ENCODE data around the gene TLK2.
"Not testable (repeated sequence)": the region's sequence is repeated elsewhere in the genome, so short reads cannot be mapped to it uniquely, and the experiment has no call there.

The TLK2 gene

DNA sequence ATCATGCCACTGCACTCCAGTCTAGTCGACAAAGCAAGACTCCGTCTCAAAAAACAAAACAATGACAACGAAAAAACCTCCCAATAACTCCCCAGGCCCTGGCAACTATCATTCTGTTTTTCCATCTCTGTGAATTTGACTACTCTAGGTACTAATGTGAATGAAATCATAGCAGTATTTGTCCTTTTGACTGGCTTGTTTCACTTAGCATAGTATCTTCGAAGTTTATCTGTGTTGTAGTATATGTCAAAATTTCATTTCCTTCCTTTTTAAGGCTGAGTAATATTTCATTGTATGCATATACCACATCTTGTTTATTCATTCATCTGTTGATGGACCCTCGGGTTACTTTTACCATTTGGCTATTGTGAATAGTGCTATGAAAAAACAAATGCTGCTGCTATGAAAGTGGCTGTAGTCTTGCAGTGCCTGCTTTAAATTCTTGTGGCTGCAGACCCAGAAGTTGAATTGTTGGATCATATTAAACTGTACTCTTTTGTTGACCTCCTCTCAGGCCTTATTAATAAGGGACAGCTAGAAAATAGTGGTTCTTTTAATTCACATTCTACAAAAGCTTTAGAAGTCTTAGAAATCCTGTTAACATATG, 14.5 kb downstream of the TLK2 start:
- DNase-seq = not testable (repeated sequence)

DNA sequence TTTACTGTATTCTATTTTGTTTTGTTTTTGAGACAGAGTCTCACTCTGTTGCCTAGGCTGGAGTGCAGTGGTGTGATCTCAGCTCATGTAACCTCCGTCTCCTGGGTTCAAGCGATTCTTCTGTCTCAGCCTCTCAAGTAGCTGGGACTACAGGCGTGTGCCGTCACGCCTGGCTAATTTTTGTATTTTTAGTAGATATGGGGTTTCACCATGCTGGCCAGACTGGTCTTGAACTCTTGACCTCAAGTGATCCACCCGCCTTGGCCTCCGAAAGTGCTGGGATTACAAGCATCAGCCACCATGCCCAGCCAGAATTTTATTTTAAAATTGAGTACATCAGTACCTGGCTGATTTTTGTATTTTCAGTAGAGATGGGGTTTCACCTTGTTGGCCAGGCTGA, 15.4 kb downstream of the TLK2 start:
- DNase-seq = not testable (repeated sequence)

DNA sequence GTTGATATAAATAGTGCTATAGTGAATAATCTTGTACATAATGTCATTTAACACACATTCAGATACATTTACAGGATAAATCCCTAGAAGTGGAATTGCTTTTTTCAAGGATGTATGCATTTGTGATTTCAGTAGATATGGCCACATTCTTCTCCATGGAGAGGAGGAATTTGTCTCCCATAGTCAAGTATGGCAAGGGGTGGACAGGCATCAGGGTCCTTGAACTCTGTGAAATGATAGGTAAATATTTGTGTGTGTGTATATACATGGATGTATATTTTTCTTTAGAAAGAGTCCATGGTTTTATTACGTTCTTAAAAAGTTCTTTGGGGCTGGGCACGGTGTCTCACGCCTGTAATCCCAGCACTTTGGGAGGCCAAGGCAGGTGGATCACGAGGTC, 17.7 kb downstream of the TLK2 start:
- not testable (repeated sequence) for DNase-seq

DNA sequence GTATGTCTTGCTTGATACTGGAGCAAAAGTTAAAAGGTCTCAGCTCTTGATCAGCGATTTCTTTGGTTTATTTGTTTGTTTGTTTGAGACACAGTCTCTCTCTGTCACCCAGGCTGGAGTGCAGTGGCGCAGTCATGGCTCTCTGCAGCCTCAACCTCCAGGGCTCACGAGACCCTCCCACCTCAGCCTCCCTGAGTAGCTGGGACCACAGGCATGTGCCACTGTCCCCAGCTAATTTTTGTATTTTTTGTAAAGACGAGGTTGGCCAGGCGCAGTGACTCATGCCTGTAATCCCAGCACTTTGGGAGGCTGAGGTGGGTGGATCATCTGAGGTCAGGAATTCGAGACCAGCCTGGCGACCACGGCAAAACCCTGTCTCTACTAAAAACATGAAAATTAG, 20.2 kb downstream of the TLK2 start:
- not testable (repeated sequence) for DNase-seq

DNA sequence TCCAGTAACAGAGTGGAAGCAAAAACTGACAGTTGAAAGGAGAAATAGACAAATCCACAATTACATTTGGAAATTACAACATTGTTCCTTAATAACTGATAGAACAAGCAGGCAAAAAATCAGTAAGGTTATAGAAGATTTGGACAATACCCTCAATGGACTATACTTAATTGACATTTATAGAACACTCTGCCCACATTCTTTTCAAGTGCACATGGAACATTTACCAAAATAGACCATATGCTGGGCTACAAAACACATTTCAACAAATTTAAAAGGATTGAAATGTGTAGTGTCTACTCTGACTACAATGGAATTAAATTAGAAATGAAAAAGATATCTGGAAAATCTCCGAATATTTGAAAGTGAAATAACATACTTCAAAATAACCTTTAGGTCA, 21.8 kb downstream of the TLK2 start:
- DNase-seq = not testable (repeated sequence)

DNA sequence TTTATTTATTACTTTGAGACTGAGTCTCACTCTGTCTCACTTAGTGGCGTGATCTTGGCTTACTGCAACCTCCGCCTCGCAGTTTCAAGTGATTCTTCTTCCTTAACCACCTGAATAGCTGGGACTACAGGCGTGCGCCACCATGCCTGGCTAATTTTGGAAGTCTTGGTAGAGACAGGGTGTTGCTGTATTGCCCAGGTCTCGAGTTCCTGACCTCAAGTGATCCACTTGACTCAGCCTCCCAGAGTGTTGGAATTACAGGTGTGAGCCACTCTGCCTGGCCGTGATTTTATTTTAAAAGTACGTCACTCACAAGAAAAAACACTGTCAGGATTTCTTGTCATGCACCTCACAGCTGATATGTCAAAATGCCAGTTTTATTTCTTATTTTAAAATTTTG, 26.2 kb downstream of the TLK2 start:
- DNase-seq = not testable (repeated sequence)

DNA sequence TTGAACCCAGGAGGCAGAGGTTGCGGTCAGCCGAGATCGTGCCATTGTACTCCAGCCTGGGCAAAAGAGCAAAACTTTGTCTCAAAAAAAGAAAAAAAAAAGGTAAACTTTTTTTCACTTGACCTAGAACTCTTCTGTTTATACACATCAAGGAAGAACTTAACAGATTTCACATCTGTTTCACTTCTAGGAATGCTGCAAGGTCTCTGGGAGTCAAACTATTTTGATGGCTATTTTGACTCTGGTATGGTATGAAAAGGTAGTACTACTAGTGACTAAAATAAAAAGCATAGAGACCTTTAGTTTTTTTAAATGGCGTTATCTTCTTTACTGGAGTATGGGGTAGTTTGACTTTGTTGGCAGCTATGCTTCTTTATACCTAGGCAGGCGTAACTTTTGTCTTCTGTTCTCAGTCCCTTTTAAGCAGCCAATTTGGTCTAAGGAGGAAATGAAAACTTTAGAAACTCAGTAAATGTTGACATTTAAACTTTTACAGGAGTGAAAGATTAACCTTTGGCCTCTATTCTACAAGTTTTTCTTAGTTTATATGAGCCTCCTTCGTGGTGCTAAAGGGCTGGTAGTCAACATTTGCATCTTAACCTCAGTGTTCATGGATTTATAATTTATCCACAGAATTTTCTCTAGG, 28.7 kb downstream of the TLK2 start:
- DNase-seq = not testable (repeated sequence)

DNA sequence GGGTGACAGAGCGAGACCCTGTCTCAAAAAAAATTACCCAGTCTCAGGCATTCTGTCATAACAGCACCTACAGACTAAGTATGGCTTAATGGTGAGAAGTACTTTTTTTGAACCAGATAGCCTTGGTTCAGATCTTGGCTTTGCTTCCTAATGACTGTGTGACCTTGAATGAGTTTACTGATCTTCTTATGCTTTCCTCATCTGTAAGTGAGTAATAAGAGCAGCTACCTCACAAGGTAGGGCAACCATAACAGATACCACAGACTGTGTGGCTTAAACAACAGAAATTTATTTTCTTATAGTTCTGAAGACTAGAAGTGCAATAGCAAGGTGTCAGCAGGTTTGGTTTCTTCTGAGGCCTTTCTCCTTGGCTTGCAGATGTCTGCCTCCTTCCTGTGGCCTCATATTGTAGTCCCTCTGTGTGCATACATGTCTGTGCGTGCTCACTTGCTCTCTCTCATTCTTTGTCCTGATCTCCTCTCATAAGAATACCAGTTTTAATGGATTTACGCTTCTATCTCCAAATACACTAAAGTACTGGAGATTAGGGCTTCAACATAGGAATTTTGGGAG, 31.7 kb downstream of the TLK2 start:
- DNase-seq = not testable (repeated sequence)

DNA sequence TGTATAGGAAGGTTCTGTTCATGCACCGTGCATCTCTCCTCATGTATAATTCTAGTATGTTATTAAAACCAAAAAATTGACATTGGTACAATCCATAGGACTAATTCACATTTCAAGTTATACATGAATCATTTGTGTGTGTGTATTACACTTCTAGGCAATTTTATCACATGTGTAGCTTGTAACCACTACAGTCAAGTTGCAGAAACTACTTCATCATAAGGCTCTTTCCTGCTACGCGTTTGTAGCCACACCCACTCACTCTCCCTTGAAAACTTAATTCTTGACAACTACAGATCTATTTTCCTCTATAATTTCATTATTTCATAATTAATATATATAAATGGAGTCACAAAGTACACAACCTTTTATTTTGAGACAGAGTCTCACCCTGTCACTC, 32.4 kb downstream of the TLK2 start:
- DNase-seq = not testable (repeated sequence)

DNA sequence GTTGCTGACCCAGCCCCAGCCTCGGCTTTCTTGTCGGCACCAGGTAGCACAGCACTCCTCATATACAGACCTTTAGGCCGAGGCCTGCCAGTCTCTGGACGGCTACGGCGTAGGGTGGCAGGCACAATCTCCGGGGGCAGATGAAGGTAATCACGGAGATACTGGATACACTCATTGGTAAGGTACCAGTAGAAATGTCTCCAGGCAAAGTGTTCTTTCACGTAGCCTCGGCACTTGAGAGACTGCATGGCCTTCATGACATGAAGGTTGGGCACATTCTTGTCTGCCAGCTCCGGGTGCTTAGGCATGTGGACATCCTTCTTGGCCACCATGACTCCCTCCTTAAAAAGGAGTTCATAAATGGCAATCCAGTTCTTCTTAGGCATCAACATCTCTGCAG, 37.8 kb downstream of the TLK2 start:
- not testable (repeated sequence) for DNase-seq

DNA sequence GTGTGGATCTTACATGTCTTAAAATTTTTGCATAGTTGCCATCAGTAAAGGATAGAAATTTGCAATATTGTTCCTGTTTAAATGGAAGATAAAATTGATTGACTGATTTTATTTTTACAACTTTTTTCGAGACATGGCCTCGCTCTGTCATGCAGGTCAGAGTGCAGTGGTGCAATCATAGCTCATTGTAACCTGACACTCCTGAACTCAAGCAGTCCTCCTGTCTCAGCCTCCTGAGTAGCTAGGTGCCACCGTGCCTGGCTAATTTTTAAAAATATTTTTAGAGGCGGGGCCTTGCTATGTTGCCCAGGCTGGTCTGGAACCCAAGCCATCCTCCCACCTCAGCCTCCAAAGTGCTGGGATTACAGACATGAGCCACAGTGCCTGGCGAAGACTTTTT, 42.7 kb downstream of the TLK2 start:
- DNase-seq = not testable (repeated sequence)

DNA sequence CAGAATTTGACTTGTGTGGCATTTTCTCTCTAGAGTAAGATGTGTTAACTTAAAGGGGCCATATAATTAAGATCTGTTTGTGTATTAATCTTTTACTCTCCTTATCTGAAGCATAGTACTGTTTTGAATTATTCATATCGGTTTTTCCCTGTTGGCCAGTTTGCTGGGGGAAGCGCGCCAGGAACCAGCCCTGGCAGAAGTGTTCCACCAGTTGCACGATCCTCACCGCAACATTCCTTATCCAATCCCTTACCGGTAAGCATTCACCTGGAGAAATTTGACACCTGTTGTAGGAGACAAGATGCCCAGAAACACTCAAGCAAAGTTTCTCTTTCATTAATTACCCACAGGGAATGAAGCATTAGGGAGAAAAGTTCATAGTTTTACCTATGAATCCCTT, 45.5 kb downstream of the TLK2 start:
- DNase-seq = not testable (repeated sequence)

DNA sequence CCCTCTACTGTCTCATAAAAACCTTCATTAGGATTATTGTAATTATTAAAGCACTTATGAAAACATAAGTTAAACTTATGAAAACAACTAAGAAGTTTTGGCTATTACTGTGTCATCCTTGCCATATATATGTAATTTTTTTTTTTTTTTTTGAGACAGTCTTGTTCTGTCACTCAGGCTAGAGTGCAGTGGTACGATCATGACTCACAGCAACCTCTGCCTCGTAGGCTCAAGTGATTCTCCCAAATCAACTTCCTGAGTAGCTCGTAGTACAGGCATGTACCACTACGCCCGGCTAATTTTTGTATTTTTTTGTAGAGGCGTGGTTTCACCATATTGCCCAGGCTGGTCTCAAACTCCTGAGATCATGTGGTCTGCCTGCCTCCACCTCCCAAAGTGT, 46.7 kb downstream of the TLK2 start:
- not testable (repeated sequence) for DNase-seq

DNA sequence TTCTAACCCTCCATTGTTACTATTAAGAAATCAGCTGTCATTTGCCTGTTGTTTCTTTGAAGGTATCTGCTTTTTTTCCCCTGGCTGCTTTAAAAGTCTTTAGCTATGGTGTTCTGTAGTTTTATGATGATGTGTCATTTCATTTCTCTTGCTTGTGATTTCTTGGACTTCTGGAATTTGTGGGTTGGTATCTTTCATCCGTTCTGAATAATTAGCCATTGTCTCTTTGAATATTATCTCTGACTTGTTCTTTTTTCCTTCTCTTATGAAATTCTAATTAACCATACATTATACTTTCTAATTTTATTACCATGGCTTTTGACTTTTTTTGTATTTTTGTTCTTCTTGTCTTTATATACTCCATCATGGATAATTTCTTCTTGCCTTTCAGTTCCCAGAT, 52.3 kb downstream of the TLK2 start:
- DNase-seq = not testable (repeated sequence)

DNA sequence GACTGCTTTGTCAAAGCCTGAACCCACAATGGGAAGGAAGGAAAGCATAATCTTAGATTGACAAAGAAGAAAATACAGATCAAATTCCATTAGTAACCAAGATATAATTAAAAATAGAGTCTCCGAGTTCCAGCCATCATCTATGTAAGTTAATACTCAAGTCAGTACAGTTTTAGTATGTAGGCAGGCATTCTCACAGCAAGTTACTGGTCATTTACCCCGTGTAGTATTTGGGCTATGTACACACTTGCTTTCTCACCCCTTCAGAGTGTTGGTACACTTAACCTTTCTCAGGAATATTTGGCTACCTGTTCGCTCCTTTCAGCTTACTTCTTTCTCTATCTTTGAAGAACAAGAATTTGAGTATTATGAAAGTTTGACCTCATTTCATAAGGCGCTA, 57.9 kb downstream of the TLK2 start:
- DNase-seq = not testable (repeated sequence)

DNA sequence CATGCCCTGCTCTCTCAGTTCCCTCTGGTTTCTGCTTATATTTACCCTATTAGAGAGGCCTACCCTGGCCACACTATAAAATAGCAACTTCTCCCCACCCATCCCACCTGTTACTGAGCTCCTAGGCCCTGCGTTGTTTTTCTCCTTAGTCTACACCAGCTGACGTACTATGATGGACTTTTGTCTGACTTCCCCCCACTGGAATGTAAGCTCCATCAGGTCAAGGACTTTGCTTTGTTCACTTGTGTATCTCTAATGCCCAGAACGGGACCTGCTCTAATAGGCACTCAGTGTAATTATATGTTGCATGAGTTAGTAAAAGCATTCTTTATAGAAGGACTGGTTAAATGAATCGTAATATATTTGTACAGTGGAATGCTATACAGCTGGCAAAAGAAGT, 62.4 kb downstream of the TLK2 start:
- not testable (repeated sequence) for DNase-seq

DNA sequence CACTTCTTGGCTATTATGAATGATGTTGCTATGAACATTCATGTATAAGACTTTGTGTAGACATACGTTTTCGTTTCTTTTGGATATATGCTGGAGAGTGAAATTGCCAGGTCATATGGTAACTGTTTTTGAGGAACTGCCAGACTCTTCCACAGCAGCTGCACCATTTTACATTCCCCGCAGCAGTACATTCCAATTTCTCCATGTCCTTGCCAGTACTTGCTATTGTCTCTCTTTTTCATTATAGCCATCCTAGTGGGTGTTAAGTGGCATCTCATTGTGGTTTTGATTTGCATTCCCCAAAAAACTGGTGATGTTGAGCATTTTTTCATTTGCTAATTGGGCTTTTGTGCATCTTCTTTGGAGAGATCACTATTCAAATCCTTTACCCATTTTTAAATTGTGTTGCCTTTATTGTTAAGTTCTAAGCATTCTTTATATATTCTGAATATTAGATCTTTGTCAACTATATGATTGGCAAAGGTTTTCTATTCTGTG, 64.7 kb downstream of the TLK2 start:
- not testable (repeated sequence) for DNase-seq

DNA sequence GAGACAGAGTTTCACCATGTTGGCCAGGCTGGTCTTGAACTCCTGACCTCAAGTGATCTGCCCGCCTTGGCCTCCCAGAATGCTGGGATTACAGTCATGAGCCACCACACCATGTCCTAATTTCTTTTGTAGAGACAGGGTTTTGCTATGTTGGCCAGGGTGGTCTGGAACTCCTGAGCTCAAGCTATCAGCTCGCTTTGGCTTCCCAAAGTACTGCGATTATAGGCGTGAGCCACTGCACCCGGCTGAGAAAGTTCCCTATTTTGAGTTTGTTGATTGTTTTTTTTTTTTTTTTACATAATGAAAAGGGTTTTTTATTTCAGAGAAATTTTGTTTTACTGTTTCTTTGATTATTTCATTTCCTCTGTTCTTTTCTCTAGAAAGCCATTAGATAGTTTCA, 67.4 kb downstream of the TLK2 start:
- not testable (repeated sequence) for DNase-seq

DNA sequence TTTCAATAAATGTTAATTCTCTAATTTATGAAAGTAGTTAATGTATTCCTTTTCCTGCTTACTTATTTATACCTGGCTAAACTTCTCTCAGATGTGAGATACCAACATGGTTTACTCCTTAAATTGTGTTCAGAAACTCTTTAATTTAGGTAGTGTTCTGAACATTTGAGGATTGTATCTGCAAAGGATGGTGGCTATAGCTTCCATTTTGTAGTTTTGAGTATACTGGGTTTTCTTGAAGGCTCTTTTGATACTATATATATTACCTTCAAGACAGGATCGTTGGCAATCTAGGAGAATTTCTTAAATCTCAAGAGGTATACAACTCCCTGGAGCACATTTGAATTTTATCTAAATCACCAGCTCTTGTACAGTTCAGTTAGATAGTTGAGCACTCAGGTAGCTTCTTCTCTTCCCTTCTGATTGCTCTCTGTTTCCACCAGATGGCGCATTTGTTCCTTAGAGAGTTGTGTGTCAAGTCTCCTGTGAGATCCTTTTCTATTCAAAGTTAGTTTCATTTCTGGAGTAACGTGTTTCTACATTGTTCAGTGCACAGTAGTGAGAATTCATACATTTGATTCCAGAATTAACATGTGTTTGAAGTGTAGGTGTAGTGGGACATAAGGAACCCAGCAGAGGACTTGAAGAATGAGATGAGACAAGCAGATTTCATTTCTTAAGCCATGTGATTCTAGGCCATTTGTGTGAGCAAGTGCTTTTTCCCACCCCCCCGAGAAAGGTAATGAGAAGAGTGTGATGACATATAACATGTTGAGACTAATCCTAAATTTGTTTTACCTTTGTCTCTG, 74.4 kb downstream of the TLK2 start:
- DNase-seq = peak; percentile 23

DNA sequence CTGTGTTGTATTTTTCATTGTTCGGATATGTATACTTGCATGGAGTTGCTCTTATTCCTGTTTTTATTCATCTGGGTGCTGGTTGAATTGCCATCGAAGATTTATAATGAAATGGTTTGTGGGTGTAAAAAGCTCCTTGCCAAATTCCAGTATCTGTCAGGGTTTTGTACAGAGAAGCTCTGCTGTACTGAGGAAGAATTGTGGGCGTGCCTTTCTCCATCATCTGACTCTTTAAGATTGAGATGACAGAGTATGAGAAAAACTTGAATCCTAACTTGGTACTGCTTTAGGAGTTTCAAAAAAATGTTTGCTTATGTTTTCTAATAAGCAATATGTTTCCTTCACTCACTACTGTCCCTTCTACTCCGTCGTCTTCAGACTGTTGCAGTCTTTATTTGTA, 78.9 kb downstream of the TLK2 start:
- DNase-seq = not testable (repeated sequence)

DNA sequence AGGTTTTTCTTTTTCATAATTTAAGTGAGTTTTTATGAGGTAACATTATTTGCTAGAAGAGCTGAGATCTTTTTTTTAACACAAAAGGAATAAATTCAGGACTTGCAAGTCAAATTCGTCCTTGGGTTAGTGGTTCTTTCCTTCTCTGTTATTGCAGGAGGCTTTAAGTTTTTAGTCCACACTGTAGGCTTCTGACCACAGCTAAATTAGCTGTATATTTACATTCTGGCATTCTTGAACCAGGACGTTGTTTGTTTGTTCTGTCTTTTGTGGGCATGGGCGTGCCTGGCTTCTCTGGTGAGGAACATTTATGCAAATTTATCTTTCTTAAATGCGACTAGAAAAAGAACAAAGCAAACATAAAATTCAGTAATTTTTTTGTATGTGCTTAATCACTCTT, 80.3 kb downstream of the TLK2 start:
- not testable (repeated sequence) for DNase-seq

DNA sequence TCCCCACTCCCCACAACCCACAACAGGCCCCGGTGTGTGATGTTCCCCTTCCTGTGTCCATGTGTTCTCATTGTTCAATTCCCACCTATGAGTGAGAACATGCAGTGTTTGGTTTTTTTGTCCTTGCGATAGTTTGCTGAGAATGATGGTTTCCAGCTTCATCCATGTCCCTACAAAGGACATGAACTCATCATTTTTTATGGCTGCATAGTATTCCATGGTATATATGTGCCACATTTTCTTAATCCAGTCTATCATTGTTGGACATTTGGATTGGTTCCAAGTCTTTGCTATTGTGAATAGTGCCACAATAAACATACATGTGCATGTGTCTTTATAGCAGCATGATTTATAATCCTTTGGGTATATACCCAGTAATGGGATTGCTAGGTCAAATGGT, 82.3 kb downstream of the TLK2 start:
- not testable (repeated sequence) for DNase-seq

DNA sequence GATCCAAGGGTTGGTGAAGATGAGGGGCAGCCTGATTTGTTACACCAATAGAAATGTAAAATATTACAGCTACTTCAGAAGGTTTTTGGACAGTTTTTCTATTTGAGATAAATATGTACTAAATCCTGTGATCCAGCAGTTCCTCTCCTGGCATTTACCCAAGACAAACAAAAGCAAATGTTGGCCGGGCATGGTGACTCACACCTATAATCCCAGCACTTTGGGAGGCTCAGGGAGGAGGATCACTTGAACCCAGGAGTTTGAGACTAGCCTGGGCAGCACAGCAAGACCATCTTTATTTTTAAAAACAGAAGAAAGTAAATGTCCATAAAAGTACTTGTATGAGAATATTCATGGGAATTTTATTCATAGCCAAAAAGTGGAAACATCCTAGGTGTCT, 84.0 kb downstream of the TLK2 start:
- DNase-seq = no peak

All from activated CD4-positive, alpha-beta T cell treated with anti-CD3 and anti-CD28 coated beads for 48 hours (primary cell).